ENCODE data around the gene PSMC3. TPM values are rescaled to one million over a fixed set of nuclear protein-coding genes. Genes with fewer than 3 reads are reported as not detected.

PSMC3 gene
- total and polyA plus RNA-seq, 2 of the 13 experiments (the other 11 are each of a cell fraction or from before 2014, with no cell fraction given), result 75.8 to 214 TPM

DNA sequence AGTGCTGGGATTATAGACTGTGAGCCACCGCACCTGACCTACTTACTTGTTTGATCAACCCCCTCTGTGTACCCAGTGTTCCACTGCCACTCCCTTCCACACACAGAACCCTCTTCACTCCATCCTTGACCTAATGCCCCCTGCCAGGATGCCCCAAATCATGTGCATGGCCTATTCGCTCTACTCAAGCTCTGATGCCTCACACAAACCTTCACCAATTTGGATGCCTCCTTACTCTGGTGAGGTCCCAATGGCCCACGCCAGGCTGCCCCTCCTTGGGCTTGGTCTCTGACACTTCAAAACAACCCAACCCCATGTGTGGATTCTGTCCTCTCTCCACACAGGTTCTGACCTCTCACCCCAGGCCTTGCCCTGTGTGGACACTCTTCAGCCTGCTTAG, 9.4 kb upstream of the PSMC3 start (continued):
- TF ChIP-seq SKIL (CRISPR knock-in tag; IDR thresholded peaks at IDR 0.05; ENCODE audit: borderline replicate concordance), result peak; percentile 60; the same call in 1 of the 2 replicates
- 0 out of 2 replicates have a peak, but pooled peaks have one; percentile 12 for TF ChIP-seq ZNF614 (CRISPR knock-in tag; IDR thresholded peaks at IDR 0.05; ENCODE audit: borderline replicate concordance)
- TF ChIP-seq ATF2 (CRISPR knock-in tag; IDR thresholded peaks at IDR 0.05), result peak; percentile 21; the same call in 1 of the 2 replicates
- TF ChIP-seq SALL1 (CRISPR knock-in tag; IDR thresholded peaks at IDR 0.05), result peak; percentile 70
- TF ChIP-seq, protein P1, sequence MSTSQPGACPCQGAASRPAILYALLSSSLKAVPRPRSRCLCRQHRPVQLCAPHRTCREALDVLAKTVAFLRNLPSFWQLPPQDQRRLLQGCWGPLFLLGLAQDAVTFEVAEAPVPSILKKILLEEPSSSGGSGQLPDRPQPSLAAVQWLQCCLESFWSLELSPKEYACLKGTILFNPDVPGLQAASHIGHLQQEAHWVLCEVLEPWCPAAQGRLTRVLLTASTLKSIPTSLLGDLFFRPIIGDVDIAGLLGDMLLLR (CRISPR knock-in tag; IDR thresholded peaks at IDR 0.05), result no peak
- no peak for TF ChIP-seq ATF1 (CRISPR knock-in tag; IDR thresholded peaks at IDR 0.05)
- TF ChIP-seq KDM6A (CRISPR knock-in tag; IDR thresholded peaks at IDR 0.05; ENCODE audit: low read depth), result 0 out of 2 replicates have a peak, but pooled peaks have one; percentile 19
- TF ChIP-seq ZMYM2 (CRISPR knock-in tag; IDR thresholded peaks at IDR 0.05), result peak; percentile 72
- TF ChIP-seq SMAD9 (CRISPR knock-in tag; IDR thresholded peaks at IDR 0.05), result no peak
- peak; percentile 62 for TF ChIP-seq GATAD2A (CRISPR knock-in tag; IDR thresholded peaks at IDR 0.05)
- peak; percentile 75 for TF ChIP-seq NR2C2 (CRISPR knock-in tag; IDR thresholded peaks at IDR 0.05; ENCODE audit: borderline replicate concordance)
- TF ChIP-seq, protein P2, sequence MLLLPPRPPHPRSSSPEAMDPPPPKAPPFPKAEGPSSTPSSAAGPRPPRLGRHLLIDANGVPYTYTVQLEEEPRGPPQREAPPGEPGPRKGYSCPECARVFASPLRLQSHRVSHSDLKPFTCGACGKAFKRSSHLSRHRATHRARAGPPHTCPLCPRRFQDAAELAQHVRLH (CRISPR knock-in tag; IDR thresholded peaks at IDR 0.05; ENCODE audit: borderline replicate concordance, low read depth), result peak; percentile 21; the same call in 1 of the 2 replicates
- TF ChIP-seq, protein P3, sequence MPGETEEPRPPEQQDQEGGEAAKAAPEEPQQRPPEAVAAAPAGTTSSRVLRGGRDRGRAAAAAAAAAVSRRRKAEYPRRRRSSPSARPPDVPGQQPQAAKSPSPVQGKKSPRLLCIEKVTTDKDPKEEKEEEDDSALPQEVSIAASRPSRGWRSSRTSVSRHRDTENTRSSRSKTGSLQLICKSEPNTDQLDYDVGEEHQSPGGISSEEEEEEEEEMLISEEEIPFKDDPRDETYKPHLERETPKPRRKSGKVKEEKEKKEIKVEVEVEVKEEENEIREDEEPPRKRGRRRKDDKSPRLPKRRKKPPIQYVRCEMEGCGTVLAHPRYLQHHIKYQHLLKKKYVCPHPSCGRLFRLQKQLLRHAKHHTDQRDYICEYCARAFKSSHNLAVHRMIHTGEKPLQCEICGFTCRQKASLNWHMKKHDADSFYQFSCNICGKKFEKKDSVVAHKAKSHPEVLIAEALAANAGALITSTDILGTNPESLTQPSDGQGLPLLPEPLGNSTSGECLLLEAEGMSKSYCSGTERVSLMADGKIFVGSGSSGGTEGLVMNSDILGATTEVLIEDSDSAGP (CRISPR knock-in tag; IDR thresholded peaks at IDR 0.05; ENCODE audit: borderline replicate concordance), result 0 out of 2 replicates have a peak, but pooled peaks have one; percentile 19
- peak; percentile 63 for TF ChIP-seq ZFX (CRISPR knock-in tag; IDR thresholded peaks at IDR 0.05; ENCODE audit: low read depth)
- TF ChIP-seq SAP130 (CRISPR knock-in tag; IDR thresholded peaks at IDR 0.05; ENCODE audit: low read depth), result 0 out of 2 replicates have a peak, but pooled peaks have one; percentile 14
- TF ChIP-seq ZNF350 (CRISPR knock-in tag; IDR thresholded peaks at IDR 0.05; ENCODE audit: borderline replicate concordance, low read depth), result no peak
- peak; percentile 44; the same call in 1 of the 2 replicates for TF ChIP-seq MED1 (CRISPR knock-in tag; IDR thresholded peaks at IDR 0.05)
- 0 out of 2 replicates have a peak, but pooled peaks have one; percentile 37 for TF ChIP-seq ARNTL (CRISPR knock-in tag; IDR thresholded peaks at IDR 0.05)
- TF ChIP-seq, protein P4, sequence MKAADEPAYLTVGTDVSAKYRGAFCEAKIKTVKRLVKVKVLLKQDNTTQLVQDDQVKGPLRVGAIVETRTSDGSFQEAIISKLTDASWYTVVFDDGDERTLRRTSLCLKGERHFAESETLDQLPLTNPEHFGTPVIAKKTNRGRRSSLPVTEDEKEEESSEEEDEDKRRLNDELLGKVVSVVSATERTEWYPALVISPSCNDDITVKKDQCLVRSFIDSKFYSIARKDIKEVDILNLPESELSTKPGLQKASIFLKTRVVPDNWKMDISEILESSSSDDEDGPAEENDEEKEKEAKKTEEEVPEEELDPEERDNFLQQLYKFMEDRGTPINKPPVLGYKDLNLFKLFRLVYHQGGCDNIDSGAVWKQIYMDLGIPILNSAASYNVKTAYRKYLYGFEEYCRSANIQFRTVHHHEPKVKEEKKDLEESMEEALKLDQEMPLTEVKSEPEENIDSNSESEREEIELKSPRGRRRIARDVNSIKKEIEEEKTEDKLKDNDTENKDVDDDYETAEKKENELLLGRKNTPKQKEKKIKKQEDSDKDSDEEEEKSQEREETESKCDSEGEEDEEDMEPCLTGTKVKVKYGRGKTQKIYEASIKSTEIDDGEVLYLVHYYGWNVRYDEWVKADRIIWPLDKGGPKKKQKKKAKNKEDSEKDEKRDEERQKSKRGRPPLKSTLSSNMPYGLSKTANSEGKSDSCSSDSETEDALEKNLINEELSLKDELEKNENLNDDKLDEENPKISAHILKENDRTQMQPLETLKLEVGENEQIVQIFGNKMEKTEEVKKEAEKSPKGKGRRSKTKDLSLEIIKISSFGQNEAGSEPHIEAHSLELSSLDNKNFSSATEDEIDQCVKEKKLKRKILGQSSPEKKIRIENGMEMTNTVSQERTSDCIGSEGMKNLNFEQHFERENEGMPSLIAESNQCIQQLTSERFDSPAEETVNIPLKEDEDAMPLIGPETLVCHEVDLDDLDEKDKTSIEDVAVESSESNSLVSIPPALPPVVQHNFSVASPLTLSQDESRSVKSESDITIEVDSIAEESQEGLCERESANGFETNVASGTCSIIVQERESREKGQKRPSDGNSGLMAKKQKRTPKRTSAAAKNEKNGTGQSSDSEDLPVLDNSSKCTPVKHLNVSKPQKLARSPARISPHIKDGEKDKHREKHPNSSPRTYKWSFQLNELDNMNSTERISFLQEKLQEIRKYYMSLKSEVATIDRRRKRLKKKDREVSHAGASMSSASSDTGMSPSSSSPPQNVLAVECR (CRISPR knock-in tag; IDR thresholded peaks at IDR 0.05; ENCODE audit: borderline replicate concordance), result peak; percentile 33; the same call in 1 of the 2 replicates
- no peak for TF ChIP-seq CHD2 (IDR thresholded peaks at IDR 0.05; ENCODE audit: low read depth, low read length)
